GM18951 (cell line): ENCODE results near the gene CNKSR3.

Experiments used
- POLR2A ChIP-seq: IDR thresholded peaks from 4 replicates; pipeline ENCODE4 v1.6.1; 2011; ENCODE audit warnings: mild to moderate bottlenecking; ENCODE audit not compliant: insufficient read length, insufficient read depth; ENCODE audit errors: extremely low read depth
- in situ Hi-C: fragments of 300-500 bp; cut with MboI; formaldehyde crosslinking; loops from one replicate; pipeline ENCODE4 v1.12.0; 2022; ENCODE audit warnings: low sequenced_read_pairs, mixed read lengths, inconsistent platforms; ENCODE audit not compliant: unreplicated experiment

Gene CNKSR3

DNA sequence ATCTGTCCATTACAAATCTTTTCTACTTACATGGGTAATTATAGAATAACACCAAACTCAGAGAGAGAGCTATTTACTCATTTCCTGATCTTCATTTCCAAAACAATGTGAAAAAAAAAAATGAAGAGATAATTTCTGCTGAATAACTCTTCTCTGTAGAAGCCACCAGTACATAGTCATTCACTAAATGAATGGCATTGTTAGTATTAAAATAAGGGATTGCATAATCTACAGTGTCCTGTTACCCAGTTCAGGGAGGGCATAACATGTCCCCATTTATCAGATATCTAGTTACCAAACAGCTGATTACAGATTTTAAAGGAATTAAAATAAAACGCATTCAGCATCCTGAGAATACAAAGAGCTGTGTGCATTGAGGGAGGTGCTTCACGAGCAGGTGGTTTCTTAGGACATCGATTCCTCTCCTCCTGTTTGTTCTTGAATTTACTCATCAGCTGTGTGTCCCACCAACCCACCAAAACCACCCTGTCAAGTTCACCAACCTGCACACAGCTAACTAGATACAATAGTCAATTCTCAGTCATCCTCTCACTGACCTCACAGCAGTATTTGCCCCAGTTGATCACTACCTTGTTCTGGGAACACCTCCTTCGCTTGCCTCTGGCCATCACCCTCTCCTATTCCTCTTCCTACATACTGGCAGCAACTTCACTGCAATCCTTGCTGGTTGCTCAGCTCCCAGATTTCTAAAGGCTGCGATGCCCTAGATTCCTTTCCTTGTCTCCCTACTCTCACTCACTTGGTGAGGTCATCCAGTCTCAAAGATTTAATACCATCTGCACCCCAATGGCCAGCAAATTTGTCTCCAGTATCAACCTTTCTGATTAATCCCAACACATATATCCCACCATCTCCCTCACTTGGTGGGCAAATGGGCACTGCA, 18.7 kb downstream of the CNKSR3 start:
- in situ Hi-C loops: no loop called here
- no peak for TF ChIP-seq POLR2A

DNA sequence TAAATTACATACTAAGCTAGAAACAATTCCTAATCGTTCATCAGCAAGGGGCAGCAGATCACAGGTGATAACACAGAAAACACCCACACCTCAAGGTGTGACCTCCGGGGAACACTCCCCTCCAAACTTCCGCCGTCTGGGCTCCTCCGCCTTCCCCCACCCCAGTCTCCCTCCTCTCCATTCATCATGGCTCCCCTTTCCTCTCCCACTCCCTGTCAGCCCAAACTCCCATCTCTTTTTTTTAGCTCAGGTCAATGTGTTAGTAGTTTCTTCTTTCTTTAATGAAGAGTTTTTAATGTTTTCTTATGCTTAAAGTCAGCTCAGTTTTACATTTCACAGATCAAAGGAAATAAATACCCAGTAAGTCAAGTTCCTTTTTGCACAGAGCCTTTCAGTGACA, 20.7 kb downstream of the CNKSR3 start:
- in situ Hi-C loops: no loop called here

GRCh38 chr6:154488802-154489437, 21.6 kb downstream of the CNKSR3 start:
- in situ Hi-C loops: no loop called here
- TF ChIP-seq POLR2A: no peak

More for the DNA sequence above, 20.7 kb downstream of the CNKSR3 start:
- no peak for TF ChIP-seq POLR2A

DNA sequence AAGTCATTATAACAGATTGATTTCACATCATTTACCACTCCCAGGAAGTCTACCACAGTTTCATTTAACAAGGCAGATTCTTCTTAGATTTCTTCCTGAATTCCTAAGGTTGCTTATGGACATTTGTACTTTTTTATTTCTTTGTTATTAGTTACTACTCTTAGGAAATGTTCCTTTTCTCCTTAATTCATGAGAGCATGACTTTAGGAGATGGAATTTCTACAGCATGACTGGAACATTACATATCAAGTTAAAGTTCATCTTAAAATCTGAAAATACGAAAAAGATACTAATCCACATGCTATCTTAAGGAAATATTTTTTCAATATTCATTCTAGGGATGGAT, 22.3 kb downstream of the CNKSR3 start:
- TF ChIP-seq POLR2A: no peak
- in situ Hi-C loops: no loop called here

DNA sequence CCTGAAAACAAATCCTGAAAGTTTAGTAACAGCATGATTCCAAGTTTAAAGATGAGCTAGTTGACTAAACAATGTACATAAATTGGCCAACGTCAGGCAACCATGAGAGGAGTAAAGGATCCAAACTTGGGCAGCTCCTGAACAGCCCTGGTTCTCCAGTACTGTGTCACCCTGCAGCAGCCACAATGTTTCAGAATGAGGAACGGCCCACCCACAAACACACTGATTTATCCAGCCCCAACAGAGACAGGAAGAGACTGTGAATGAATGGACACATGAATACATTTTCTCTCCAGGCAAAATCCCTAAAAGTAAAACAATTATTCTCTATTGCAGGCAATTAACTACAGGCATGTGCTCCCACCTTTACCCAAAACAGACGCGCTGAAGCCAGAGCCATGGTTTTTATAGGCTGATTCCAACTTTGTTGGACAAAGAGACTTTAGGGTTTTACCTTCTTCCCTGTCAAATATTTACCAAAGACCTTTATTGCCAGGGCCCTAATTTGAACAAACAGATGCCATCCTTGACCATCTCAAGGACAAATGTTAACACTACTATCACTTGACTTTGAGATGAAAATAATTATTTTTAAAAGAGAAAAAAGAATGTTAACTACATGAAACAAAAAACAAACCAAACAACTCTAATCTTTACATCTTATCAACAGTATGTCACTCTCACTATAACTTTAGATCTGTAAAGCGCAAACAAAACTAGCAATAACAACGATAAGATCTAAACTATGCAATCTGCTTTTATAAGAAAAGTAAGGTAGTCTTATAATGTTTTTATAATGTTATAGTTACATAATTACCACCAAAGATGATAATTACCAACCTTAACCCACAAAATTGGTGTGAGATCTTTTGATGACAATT, 22.9 kb downstream of the CNKSR3 start:
- no peak for TF ChIP-seq POLR2A
- in situ Hi-C loops: no loop called here

DNA sequence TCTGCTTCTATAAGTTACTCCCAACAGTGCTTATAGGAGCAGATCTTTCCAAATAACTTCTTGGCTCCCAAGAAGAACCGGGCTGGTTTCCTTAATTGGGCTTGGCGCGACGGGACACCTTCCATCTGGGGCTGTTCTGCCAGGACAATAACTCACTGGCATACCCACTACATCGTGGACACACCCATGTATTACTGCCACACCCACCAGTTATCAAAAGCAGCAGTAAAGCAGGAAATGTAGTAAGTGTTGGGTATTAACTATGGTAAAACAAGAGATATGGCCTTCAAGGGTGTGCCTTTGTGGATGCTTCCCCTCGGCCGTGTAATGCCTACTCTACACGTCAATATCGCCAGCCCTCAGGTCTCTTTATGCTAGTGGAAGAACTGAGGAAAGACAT, 24.7 kb downstream of the CNKSR3 start:
- TF ChIP-seq POLR2A: no peak
- in situ Hi-C loops: no loop called here

DNA sequence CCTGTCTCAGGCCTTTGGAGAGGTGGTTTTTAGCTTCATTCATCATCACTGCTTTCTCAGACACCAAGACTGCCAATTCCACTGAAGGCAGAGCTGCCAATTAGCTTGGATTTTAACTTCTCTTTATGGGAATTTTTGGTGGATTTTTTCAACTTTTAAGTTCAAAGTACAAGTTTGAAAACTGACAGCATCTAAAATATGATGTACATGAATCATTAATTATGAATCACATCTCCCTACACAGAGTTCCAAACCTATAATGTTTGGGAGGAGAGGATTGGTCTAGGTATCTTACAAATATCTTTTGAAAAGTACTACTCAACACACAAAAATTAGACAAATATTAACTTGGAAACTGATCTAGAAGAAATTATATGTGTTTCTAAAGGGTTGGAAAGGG, 25.5 kb downstream of the CNKSR3 start:
- in situ Hi-C loops: no loop called here
- TF ChIP-seq POLR2A: no peak

DNA sequence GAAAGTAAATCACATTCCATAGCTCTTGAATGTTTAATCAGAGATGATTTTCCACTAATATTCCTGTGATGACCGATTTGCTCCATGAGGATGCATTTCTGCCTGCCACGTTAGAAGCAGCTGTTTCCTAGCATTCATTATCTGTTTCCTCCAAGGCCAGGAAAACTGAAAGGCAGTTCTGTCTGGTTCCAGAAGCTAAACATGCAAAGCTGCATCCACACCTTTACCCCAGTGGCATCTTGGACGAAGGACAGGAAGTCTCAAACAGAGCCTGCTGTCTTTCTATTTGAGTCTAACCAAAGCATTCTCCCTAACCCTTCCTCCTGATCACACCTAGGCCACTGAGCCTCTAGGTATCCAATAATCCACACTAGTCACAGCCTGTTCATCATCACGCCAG, 27.6 kb downstream of the CNKSR3 start:
- no peak for TF ChIP-seq POLR2A
- in situ Hi-C loops: no loop called here

DNA sequence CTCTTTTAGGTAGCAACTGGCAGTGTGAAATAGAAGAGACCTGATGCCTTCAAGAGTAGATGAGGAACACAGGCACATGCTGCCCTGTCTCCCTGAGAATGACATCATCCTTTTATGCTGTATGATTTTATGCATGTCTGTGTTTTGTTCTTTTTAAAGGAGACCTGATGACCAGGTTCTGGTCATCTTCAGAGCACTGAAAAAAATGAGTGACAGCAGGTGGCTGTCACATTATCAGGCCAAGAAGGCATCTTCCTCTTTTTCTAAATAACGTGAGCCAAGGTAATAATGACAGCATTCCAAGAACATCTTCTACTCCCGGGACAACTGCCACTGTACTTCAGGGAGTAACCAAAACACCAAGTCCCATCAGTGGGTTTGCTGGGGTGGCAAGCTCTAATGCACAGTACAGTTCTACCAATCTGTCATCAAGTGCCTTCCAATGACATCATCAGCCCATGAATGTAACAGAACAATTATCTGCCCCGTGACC, 28.9 kb downstream of the CNKSR3 start:
- no peak for TF ChIP-seq POLR2A
- in situ Hi-C loops: no loop called here

DNA sequence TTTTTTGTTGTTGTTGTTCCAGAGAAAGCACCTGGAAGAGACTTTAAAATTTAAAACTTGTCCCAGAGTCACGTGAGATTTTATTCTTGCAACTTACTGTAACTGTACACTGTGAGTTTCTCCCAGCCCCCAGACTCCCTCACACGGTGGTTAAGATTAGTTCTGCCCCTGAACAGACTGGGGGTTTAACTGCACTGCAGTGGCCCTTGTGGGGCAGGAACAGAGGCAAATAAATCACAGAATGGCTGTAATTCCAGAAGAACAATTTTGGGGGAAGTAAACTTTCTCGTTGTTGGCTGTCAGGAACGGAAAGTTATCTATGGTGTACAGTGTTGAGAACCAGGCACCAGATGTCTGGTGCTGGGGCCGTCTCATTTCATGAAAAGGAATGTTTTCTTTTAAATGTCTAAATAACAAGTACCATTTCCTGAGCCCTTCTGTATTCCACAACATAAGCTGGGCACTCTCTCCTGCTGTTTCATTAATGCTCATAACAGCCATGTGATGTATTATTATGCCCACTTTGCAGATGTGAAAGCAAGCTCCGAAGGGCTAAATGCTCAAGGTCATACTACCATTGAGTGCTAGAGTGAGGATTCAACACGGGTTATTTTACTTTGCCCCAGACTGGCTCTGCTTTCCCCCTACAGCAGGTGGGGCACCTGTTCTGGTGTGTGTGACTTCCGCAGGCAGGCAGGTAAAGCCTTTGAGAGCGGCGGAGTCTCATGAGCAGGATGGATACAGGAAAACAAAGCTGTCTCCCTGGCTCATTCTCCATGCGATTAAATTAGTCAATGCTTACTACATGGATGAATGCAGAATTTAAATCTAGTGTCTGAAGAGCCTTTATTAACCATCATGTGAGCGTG, 30.5 kb downstream of the CNKSR3 start:
- in situ Hi-C loops: no loop called here
- TF ChIP-seq POLR2A: no peak

- no peak for TF ChIP-seq POLR2A
- in situ Hi-C loops: no loop called here
These were observed 31.1 kb downstream of the CNKSR3 start for GRCh38 chr6:154479351-154479769.

- TF ChIP-seq POLR2A: no peak
- in situ Hi-C loops: no loop called here
These were observed 31.8 kb downstream of the CNKSR3 start for GRCh38 chr6:154478701-154479060.

DNA sequence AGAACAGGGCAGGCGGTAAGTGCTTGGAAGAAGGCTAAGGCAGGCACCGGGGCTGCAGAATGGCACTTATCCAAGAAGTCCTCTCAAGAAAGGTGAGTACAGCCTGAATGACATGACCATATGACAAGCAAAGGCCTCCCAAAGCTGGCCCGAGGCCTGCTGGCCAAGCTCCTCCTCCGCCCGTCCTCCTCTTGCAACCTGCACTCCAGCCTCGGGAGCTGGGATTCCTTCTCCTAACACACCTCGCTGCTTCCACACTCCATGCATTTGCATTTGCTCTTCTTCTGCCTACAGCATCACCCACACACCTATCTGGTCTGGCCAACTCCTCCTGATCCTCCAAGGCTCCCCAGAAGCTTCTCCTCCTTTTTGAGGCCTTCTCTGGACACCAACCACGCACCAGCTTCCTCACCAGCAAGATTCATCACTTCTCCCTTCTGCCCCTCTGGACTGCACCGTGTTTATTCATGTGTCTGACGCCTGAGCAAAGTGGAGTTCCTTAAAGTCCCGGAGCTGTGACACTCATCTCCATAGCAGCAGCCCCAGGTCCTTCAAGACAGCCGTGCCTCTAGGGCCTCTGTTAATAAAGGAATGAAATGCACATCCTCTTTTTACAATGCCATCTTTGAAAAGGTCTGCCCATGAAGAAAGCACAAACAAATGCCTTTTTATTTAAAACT, 32.3 kb downstream of the CNKSR3 start:
- in situ Hi-C loops: no loop called here
- TF ChIP-seq POLR2A: no peak
